Kasumi-1 (cell line): ENCODE data around the gene OR6C3.
"Not testable (repeated sequence)": the region's sequence is repeated elsewhere in the genome, so short reads cannot be mapped to it uniquely, and the experiment has no call there.

Experiments used
- DNase-seq, 2 experiments: peaks; one replicate each; lab custom pipeline; 2025; lab: John Stamatoyannopoulos, UW

The OR6C3 gene

DNA sequence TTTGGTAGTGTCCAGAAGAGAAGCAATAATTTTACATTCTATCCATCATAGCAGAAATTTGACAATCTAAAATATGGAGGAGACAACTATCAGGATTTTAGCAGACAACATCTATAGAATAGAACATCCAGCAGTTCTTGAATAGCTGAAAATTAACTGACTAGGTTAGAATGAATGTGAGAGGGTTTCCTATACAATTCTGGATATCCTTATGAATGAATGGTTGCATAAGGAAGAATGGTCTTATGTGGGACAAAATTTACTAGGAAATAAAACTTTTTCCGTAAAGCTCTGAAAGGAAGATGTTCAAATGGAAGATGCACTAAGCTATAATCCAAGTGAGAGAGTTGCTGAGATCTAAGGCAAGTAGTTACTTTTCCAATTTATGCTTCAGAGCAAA lies at the start of gene OR6C3:
TSS of gene OR6C3 (plus strand) at position 301 of the 400 bp plus-strand sequence. CDS start 955 bp downstream, outside the sequence.
- DNase-seq = no peak

DNA sequence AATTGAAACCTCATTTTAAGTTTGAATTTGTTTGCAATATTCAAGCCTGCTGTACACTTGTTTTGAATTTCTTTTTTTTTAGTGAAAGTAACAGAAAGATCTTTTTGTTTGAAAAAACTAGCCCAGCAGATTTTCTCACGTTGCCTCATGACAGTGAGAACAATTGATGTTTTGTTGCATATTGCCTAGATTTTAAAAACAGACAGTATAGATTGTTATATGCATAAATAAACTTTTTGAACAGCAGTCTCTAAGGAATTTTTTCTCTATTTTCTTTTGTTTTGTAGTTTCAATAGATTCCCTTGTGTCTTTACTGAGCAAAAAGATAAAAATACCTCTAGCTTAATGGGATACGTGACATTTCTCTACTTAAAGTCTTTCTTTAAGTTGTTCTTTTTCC lies 49.6 kb upstream of the OR6C3 start:
- no peak for DNase-seq

DNA sequence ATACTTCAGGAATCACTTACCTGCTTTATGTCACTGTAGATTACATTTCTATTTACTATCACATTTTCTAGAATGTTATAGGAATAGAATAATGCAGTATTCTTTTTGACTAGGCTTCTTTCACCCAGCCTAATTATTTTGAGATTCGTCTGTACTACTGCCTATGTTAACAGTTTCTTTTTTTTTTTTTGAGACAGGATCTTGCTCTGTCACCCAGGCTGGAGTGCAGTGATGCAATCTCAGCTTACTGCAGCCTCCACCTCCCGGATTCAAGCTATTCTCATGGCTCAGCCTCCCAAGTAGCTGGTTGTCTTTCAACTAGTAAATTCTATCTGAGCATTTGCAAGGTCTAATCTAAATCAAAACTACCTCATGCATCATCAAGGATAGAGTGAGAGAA lies 40.5 kb upstream of the OR6C3 start:
- DNase-seq = no peak

DNA sequence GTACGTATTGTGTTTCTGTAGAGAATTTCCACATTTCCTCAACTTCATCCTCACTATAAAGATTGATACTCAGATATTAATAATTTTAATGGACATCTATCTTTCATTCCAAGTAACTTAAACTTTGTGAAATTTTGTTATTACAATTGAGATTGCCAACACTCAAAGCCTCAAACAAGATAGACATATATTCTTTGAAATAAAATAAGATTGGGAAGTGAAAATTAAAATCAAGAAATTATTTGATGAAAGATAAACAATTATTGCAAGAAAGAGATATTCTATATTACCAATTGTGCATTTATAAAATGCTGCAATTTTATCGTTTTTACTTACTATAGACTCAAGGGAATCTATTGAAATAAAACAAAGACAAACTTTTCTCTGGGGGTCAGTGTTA lies 34.1 kb upstream of the OR6C3 start, which contains the start of gene OR6C6:
TSS of gene OR6C6 (minus strand) at position 101 of the 400 bp plus-strand sequence. CDS start 1,337 bp downstream, outside the sequence.
- no peak for DNase-seq

DNA sequence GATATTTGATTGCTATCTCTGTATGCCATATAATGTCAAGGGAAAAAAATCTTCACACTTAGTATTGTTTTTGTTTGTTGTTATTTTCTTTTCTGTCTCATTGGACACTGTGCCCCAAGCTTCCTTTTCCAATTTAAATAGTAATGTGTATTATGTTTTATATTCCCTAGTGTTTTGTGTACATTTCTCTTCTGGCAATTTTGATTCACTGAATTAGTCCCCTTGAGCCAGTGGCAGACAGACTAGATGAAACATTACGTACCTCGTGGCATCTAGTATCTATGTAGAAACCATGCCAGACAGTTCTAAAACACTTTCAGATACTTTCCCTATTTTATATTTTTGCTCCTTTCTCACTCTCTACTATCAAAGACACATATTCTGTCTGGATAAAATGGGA lies 16.5 kb upstream of the OR6C3 start, which contains the start of gene OR6C1:
TSS of gene OR6C1 (plus strand) at position 301 of the 400 bp plus-strand sequence. CDS start 6,257 bp downstream, outside the sequence.
- DNase-seq = no peak

DNA sequence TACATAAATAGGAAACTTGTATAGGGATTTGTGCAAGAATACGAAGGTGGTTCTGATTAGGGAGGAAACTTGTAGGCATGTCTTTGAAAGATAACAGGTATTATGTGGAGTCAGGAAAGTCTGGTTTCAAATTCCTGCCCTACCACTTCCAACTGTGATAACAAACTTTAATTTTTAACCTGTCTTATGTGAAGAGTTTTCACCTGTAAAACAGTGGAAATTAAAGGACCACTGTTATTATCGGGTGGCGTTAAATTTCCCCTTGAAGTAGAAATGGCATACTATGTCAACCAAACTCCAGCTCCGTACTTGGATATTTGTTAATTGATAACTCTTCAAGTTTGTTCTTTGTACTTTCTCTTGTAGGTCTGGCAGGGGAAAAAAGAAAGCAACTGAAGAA lies 10.3 kb upstream of the OR6C3 start:
- no peak for DNase-seq

DNA sequence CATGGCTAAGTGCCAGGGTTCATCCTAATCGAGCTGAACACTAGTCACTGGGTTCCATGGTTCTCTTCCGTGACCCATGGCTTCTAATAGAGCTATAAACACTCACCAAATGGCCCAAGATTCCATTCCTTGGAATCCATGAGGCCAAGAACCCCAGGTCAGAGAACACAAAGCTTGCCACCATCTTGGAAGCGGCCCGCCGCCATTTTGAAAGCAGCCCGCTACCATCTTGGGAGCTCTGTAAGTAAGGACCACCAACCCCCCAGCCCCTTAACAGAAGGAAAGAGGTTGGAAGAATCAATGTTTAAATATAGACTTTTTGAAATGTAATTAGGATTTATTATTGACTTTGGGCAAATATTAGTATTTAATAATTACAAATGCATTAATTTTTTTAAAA lies 4.7 kb upstream of the OR6C3 start:
- not testable (repeated sequence) for DNase-seq

DNA sequence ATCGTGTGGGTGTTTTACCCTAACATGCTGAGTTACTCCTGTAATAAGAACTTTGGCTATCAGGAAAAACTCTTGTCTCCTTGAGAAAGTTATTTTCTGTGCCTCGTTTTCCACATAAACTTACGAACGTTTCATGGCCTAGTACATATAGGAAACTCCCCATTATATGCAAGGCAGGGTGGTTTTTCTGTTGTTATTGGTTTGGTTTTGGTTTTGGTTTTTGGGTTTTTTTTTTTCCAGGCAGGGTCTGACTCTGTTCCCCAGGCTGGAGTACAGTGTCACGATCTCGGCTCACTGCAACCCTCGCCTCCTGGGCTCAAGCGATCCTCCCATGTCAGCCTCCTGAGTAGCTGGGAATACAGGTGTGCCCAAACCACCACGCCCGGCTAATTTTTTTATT lies 5.5 kb downstream of the OR6C3 start:
- no peak for DNase-seq

DNA sequence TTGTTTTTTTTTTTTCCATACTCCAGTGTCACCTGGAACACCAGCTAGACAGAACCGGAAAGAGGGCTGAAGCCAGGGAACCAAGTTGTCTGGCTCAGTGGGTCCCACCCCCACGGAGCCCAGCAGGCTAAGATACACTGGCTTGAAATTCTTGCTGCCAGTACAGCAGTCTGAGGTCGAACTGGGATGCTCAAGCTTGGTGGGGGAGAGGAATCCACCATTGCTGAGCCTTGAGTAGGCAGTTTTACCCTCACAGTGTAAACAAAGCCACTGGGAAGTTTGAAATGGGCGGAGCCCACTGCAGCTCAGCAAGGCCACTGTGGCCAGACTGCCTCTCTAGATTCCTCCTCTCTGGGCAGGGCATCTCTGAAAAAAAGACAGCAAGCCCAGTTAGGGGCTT lies 24.8 kb downstream of the OR6C3 start:
- DNase-seq = not testable (repeated sequence)

DNA sequence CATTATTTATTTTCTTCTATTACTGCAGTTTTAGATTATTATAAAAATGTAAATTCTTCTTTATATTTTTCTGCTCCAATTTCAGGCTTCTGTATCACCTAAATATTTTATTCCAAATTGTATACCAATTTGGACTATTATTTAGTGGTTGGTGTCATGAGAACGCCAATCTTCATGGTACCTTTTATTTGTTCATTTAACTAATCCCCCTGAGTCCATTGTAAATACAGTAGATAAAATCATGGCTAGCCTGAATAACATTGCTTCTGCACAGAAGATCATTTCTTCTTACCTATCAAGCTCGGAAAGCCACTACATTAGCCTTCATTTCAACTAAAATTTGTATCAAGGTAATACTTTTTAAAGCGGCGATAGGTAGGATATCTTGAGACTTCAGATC lies 32.1 kb downstream of the OR6C3 start, which contains the start of gene OR6C75:
TSS of gene OR6C75 (plus strand) at position 301 of the 400 bp plus-strand sequence. CDS start 2,136 bp downstream, outside the sequence.
- no peak for DNase-seq

DNA sequence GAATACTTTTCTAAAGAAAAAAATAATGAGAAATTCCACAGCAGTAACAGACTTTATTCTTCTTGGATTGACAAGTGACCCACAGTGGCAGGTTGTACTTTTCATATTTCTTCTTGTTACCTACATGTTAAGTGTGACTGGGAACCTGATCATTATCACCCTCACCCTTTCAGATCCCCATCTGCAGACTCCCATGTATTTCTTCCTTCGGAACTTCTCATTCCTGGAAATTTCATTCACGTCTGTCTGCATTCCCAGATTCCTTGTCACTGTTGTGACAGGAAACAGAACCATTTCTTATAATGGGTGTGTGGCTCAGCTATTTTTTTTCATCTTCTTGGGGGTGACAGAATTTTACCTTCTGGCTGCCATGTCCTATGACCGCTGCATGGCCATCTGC lies 34.5 kb downstream of the OR6C3 start:
- no peak for DNase-seq

DNA sequence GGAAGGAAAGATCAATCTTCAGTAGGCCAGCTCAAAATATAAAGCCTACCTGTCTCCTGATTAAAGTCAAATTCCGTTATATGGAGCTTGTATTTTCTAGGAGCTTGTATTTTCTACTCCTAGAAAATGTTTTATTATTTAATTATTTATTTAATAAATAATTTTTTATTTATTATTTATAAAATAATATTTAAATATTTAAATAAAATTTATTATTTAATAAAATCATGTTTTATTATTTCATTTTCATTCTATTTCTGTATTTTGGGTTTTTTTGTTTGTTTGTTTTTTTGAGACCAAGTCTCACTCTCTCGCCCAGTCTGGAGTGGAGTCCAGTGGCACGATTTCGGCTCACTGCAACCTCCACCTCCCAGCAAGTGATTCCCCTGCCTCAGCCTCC lies 42.0 kb downstream of the OR6C3 start:
- no peak for DNase-seq
